Gastrocnemius medialis (tissue), 4 donors: ENCODE results near the gene SEC61G.

Experiments
- POLR2A ChIP-seq, 2 donors: fragments of 450-650 bp; IDR thresholded peaks; one replicate each; pipeline ENCODE4 v1.6.1; 2017; ENCODE audit warnings: antibody characterized with exemption in 2 of 2, mild to moderate bottlenecking in 2 of 2, moderate library complexity in 2 of 2
- TF ChIP-seq, protein P1 (sequence below), 5 experiments: fragments of 450-650 bp in 3 of 5; fragments of 200-600 bp in 2 of 5; sonication (generic) in 2 of 5; IDR thresholded peaks in 4 of 5; conservative IDR thresholded peaks in 1 of 5; 1 replicate in 4 of 5; 2 replicates in 1 of 5; pipeline ENCODE4 v1.5.1; 2016 to 2019; ENCODE audit warnings: antibody characterized with exemption in 5 of 5, mild to moderate bottlenecking in 3 of 5, moderate library complexity in 3 of 5

DNA sequence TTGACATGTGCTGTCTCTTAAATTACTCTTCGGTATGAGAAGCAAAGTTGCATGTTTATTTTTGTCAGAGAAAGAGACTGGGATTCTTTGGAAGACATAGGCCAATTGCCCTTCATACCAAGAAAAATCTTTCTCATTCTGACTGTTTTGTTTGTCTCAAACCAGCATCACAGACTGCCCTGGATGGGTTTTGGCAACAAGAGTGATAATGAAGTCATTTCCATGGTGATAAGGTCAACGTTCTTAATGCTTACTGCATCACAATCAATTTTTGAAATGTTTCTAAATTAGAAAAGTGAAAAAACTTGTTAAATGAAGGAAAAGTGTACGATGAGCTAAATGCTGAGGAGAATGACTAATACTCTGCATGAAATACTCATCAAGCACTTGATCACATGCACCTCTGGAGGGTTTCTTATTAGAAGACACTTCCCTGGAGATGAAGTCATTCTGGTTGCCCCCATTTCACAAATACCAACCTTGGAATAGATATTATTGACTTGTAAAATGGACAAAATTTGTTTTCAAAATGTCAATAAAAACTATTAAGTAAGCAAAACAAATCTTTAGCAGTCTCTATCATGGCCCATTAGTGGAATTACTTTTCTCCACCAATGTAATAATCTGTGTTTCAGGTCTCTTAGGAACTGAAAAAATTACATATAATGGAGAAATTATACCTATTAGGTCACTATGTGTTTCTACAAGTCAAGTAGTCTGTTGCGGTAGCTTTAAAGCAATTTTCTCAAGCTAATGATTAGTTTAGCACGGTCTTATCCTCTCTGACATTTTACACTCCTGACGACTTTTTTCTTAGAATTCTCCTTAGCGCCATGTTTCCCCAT lies 19.9 kb upstream of the SEC61G start:
- TF ChIP-seq, protein P1, sequence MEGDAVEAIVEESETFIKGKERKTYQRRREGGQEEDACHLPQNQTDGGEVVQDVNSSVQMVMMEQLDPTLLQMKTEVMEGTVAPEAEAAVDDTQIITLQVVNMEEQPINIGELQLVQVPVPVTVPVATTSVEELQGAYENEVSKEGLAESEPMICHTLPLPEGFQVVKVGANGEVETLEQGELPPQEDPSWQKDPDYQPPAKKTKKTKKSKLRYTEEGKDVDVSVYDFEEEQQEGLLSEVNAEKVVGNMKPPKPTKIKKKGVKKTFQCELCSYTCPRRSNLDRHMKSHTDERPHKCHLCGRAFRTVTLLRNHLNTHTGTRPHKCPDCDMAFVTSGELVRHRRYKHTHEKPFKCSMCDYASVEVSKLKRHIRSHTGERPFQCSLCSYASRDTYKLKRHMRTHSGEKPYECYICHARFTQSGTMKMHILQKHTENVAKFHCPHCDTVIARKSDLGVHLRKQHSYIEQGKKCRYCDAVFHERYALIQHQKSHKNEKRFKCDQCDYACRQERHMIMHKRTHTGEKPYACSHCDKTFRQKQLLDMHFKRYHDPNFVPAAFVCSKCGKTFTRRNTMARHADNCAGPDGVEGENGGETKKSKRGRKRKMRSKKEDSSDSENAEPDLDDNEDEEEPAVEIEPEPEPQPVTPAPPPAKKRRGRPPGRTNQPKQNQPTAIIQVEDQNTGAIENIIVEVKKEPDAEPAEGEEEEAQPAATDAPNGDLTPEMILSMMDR (IDR thresholded peaks at IDR 0.05 in 4 of 5, conservative IDR thresholded peaks at IDR 0.05 in 1 of 5), result no peak
- no peak for TF ChIP-seq POLR2A (IDR thresholded peaks at IDR 0.05)
